ENCODE measurements around the gene ADAMTS9. TPM values are rescaled to one million over a fixed set of nuclear protein-coding genes. Genes with fewer than 3 reads are reported as not detected.

Gene ADAMTS9
- polyA plus RNA-seq, 2 of the 4 experiments (the other 2 are of a cell fraction), result 0.34 to 1.1 TPM

DNA sequence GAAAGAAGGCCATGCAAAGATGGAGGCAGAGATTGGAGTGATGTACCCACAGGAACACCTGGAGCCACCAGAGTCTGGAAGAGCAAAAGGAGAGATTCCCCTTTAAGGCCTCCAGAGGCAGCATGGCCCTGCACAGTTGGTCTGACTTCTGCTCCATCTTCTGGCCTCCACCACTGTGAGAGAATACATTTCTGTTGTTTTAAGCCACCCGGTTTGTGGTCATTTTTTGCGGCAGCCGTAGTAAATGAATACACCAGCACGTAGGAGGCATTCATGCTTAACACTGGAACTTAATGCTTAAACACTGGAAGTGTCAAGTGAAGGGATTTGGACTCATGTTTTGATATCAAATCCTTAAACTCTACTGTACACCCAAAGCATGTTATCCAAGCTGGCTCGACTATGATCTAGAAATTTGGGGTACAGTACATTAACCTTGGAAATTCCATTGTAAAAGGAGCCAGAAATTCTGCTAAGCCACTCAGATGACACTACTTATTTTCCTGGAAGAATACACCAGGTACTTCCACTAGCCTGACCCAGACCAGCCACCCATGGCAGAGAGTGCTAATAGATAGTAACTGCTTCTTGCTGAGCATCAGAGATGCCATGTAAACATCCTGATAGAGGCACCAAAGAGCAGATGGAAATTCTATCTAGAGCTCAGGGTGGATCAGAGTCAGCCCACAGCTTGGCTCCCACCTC is 190.9 kb downstream of the ADAMTS9 start:
- no peaks in the 10 kb centered on the region for H3K9me3 ChIP-seq
- TF ChIP-seq ATOH8 (CRISPR knock-in tag; IDR thresholded peaks at IDR 0.05; ENCODE audit: low read depth) (no peak), NR3C1 (IDR thresholded peaks at IDR 0.05) (no peak), SMC3 (IDR thresholded peaks at IDR 0.05) (no peak), ELK1 (IDR thresholded peaks at IDR 0.05; ENCODE audit: low read depth, low read length) (no peak), HOXA7 (CRISPR knock-in tag; IDR thresholded peaks at IDR 0.05) (no peak), ESRRA (IDR thresholded peaks at IDR 0.05; ENCODE audit: borderline replicate concordance, low read length) (no peak), ZC3H11A (IDR thresholded peaks at IDR 0.05) (no peak), MAFK (IDR thresholded peaks at IDR 0.05; ENCODE audit: partially characterized antibody) (no peak), FOXS1 (CRISPR knock-in tag; IDR thresholded peaks at IDR 0.05) (no peak), JUN (IDR thresholded peaks at IDR 0.05) (no peak), JUNB (IDR thresholded peaks at IDR 0.05) (no peak), POLR2A (IDR thresholded peaks at IDR 0.05; ENCODE audit: low read length) (no peak), ZSCAN20 (CRISPR knock-in tag; IDR thresholded peaks at IDR 0.05) (no peak), HDAC2 (IDR thresholded peaks at IDR 0.05) (no peak), TFCP2L1 (CRISPR knock-in tag; IDR thresholded peaks at IDR 0.05) (no peak), MYC (IDR thresholded peaks at IDR 0.05; ENCODE audit: borderline replicate concordance, low read length) (no peak), EHF (CRISPR knock-in tag; IDR thresholded peaks at IDR 0.05) (no peak)
- TF ChIP-seq, protein P1, sequence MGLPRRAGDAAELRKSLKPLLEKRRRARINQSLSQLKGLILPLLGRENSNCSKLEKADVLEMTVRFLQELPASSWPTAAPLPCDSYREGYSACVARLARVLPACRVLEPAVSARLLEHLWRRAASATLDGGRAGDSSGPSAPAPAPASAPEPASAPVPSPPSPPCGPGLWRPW (IDR thresholded peaks at IDR 0.05), result no peak
- TF ChIP-seq, protein P2, sequence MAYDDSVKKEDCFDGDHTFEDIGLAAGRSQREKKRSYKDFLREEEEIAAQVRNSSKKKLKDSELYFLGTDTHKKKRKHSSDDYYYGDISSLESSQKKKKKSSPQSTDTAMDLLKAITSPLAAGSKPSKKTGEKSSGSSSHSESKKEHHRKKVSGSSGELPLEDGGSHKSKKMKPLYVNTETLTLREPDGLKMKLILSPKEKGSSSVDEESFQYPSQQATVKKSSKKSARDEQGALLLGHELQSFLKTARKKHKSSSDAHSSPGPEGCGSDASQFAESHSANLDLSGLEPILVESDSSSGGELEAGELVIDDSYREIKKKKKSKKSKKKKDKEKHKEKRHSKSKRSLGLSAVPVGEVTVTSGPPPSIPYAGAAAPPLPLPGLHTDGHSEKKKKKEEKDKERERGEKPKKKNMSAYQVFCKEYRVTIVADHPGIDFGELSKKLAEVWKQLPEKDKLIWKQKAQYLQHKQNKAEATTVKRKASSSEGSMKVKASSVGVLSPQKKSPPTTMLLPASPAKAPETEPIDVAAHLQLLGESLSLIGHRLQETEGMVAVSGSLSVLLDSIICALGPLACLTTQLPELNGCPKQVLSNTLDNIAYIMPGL (CRISPR knock-in tag; IDR thresholded peaks at IDR 0.05; ENCODE audit: borderline replicate concordance), result no peak
- POLR2A ChIA-PET, result no interaction called here
- CTCF ChIA-PET, result interaction anchor here (1.0 kb wide), 1 partner anchor 13 kb away, joined by 4 read pairs; no protein-coding TSS in a partner anchor
- 72% methylated on average over 5 of the region's 5 CpGs for WGBS (ENCODE audit: missing lambda C conversion rate)
- no peak for DNase-seq (ENCODE audit: low read depth in 1 of 2, low spot score in 1 of 2)
- ATAC-seq, result 0 out of 6 replicates have a peak, but pooled peaks of 1 of the 2 experiments have one; percentile 27
- no peak overlapping the region for H3K4me2 ChIP-seq
- no peak overlapping the region for H3K4me3 ChIP-seq
- FAIRE-seq, result no peak
- no peaks in the 10 kb centered on the region for H3K4me1 ChIP-seq
- H3K27ac ChIP-seq, result no peak overlapping the region

DNA sequence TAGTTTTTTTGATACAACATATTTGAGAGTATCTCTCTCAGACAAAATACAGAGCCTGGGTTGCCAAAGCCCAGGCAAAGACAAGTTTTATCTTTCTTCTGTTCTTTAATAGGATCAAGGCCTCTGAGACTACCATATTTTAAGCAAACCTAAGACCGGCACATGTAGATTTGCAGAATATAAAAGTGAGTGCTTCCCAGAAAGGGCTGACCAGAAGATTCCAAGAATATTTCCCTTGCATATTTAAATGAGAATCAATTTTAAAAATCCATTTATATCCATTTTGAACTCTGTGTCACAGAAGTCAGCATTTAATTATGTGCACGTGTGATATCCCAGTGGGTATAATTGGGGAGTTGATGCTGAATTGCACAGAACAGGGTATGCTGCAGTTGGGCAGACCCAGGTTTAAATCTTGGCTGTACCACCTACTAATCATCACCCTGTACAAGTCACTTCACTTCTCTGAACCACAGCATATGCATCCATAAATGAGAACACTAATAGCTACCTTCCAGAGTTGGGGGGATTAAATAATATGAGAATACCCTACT is 191.9 kb downstream of the ADAMTS9 start:
- Histone ChIP-seq H3K4me1 (no peaks in the 10 kb centered on the region), H3K27ac (no peak overlapping the region), H3K4me3 (no peak overlapping the region), H3K4me2 (no peak overlapping the region), H3K9me3 (no peaks in the 10 kb centered on the region)
- POLR2A ChIA-PET, result no interaction called here
- WGBS (ENCODE audit: missing lambda C conversion rate), result 83% methylated on average over 2 of the region's 2 CpGs
- ATAC-seq (no peak), DNase-seq (ENCODE audit: low read depth in 1 of 2, low spot score in 1 of 2) (no peak), FAIRE-seq (no peak)
- CTCF ChIA-PET, result interaction anchor here (0.6 kb wide), 1 partner anchor 221 kb away, joined by 3 read pairs; no protein-coding TSS in a partner anchor
- TF ChIP-seq CHD2 (IDR thresholded peaks at IDR 0.05; ENCODE audit: low read length, partially characterized antibody) (no peak), ESRRA (IDR thresholded peaks at IDR 0.05; ENCODE audit: borderline replicate concordance, low read length) (no peak), JUNB (IDR thresholded peaks at IDR 0.05) (no peak), FOSL2 (IDR thresholded peaks at IDR 0.05) (no peak), FOSL2 (CRISPR knock-in tag; IDR thresholded peaks at IDR 0.05) (no peak), POLR2AphosphoS2 (conservative IDR thresholded peaks at IDR 0.05; ENCODE audit: low read length) (no peak), MAX (IDR thresholded peaks at IDR 0.05) (no peak), ZC3H11A (IDR thresholded peaks at IDR 0.05) (no peak), SMC3 (IDR thresholded peaks at IDR 0.05) (no peak), MYC (IDR thresholded peaks at IDR 0.05; ENCODE audit: borderline replicate concordance, low read length) (no peak), BHLHE40 (IDR thresholded peaks at IDR 0.05; ENCODE audit: low read depth, low read length) (no peak), MAFK (IDR thresholded peaks at IDR 0.05; ENCODE audit: partially characterized antibody) (no peak)
- TF ChIP-seq, protein P3, sequence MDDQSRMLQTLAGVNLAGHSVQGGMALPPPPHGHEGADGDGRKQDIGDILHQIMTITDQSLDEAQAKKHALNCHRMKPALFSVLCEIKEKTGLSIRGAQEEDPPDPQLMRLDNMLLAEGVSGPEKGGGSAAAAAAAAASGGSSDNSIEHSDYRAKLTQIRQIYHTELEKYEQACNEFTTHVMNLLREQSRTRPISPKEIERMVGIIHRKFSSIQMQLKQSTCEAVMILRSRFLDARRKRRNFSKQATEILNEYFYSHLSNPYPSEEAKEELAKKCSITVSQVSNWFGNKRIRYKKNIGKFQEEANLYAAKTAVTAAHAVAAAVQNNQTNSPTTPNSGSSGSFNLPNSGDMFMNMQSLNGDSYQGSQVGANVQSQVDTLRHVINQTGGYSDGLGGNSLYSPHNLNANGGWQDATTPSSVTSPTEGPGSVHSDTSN (IDR thresholded peaks at IDR 0.05), result no peak
